Activated CD4-positive, alpha-beta T cell treated with anti-CD3 and anti-CD28 coated beads, Interleukin-2, amount 10 ng/mL, durations not matched to agents 24 days and 14 days (primary cell): ENCODE results near the gene PPP4R2. TPM values are rescaled to one million over a fixed set of nuclear protein-coding genes. Genes with fewer than 3 reads are reported as not detected.

Experiments used
- DNase-seq: peaks from one replicate; pipeline ENCODE4 v3.0.0; 2022
- H3K27ac Mint-ChIP-seq: one replicate; pipeline ENCODE4 v1.8.0; 2022; ENCODE audit warnings: mild to moderate bottlenecking, mixed read lengths
- H3K27me3 Mint-ChIP-seq: one replicate; pipeline ENCODE4 v1.8.0; 2022; ENCODE audit warnings: mixed read lengths
- H3K36me3 Mint-ChIP-seq: one replicate; pipeline ENCODE4 v1.8.0; 2022; ENCODE audit warnings: low read depth, mild to moderate bottlenecking, mixed read lengths
- H3K4me1 Mint-ChIP-seq: one replicate; pipeline ENCODE4 v1.8.0; 2021; ENCODE audit warnings: mixed read lengths
- H3K4me3 Mint-ChIP-seq: one replicate; pipeline ENCODE4 v1.8.0; 2022; ENCODE audit warnings: mild to moderate bottlenecking, moderate library complexity, mixed read lengths
- H3K9me3 Mint-ChIP-seq: one replicate; pipeline ENCODE4 v1.8.0; 2021; ENCODE audit warnings: mixed read lengths
- intact Hi-C: fragments of 100-400 bp; cut with micrococcal nuclease; formaldehyde crosslinking; loops from one replicate; pipeline ENCODE4 v1.15.1; 2023
- total RNA-seq: library from RNA; stranded (reverse); gene quantifications from 2 replicates; pipeline ENCODE4 v1.2.3, GENCODE V29; 2022

Gene PPP4R2
- total RNA-seq, 1 donor from 2014 or later: 105 TPM

DNA sequence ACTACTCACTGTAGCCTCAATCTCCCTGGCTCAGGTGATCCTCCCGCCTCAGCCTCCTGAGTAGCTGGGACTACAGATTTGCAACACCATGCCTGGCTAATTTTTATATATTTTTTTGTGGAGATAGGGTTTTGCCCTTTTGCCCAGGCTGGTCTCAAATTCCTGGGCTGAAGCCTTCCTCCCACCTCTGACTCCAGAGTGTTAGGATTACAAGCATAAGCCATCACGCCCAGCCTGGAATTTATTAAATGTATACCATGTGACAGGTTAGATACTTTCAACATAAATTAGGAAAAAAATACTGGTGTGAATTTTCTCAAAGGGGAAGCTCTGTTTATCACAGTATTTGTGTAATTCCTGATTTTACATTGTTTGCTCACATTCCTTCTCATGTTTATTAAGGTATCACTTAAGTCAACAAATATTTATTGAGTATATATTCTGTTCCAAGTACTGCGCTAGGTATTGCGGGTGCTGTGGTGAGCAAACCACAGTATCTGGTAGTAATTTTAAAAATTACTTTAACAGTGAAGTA is 24.8 kb downstream of the PPP4R2 start:
- no peak for DNase-seq
- intact Hi-C loops: no loop called here
- H3K27me3 Mint-ChIP-seq: no peaks in the 10 kb centered on the region
- H3K36me3 Mint-ChIP-seq: peaks cover 14% of the 10 kb centered on the region
- no peak overlapping the region for H3K27ac Mint-ChIP-seq
- H3K4me3 Mint-ChIP-seq: no peak overlapping the region
- peaks cover 32% of the 10 kb centered on the region for H3K4me1 Mint-ChIP-seq
- H3K9me3 Mint-ChIP-seq: no peaks in the 10 kb centered on the region

DNA sequence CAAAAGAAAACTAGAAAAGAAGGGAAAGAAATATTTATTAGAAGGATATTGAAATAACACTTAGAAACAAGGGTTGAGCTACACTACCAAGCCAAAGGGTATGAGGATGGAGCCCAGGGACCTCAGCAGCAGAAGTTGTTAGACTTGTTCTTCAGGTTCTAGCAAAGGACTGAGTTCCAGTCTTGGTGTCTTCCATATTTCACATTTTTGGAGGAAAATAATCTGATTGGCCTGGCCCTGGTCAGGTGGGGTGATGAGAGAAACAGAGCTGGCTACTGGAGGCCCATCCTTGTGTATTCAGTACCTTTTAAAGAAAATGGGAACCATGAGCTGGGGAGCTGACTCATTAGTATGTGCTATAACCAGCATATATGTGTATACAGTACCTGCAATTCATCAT is 28.2 kb downstream of the PPP4R2 start:
- H3K4me3 Mint-ChIP-seq: no peak overlapping the region
- no peaks in the 10 kb centered on the region for H3K9me3 Mint-ChIP-seq
- no peak for DNase-seq
- H3K4me1 Mint-ChIP-seq: peaks cover 39% of the 10 kb centered on the region
- H3K36me3 Mint-ChIP-seq: peaks cover 20% of the 10 kb centered on the region
- intact Hi-C loops: no loop called here
- no peak overlapping the region for H3K27ac Mint-ChIP-seq
- no peaks in the 10 kb centered on the region for H3K27me3 Mint-ChIP-seq

DNA sequence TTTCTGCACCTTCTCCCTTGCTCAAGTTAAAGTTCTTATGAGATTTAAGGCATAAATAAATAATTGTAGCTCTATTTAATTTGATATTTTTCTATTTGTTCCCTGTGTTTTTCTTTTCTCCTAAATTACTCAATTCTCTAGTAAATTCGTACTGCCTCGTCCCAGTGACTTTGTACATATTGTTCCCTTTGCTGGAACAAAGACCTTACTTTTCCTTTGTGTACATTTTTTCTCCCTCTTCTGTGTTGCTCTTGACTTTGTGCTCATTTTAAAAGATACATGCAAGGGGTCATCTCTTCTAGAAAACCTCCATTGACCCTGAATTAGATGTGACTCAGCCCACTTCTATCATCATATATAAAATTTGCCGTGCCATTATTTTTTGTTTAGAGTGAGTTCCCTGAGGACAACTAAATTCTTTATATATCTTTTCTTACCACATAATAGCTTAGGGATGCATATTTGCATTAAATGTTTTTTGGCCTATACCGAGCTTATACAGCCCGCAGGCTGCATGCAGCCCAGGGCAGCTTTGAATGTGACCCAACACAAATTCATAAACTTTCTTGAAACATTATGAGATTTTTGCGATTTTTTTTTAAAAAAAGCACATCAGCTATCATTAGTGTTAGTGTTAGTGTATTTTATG is 29.6 kb downstream of the PPP4R2 start:
- Mint-ChIP-seq H3K27ac (no peak overlapping the region), H3K4me1 (peaks cover 39% of the 10 kb centered on the region), H3K36me3 (peaks cover 22% of the 10 kb centered on the region), H3K4me3 (no peak overlapping the region), H3K9me3 (no peaks in the 10 kb centered on the region), H3K27me3 (no peaks in the 10 kb centered on the region)
- intact Hi-C loops: no loop called here
- no peak for DNase-seq

DNA sequence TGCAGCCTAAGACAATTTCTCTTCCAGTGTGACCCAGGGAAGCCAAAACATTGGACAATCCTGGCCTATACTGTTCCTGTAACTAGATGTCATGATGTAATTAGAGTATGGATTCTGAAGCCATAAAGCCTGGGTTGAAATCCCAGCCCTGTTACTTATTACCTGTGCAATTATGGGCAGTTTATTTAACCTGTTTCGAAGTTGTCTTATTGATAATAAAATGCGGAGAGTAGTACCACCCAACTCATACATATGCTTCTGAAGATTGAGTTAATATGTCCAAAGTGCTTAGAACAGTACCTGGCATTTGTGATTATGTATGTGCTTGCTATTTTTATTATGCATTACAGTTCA is 30.1 kb downstream of the PPP4R2 start:
- Mint-ChIP-seq H3K27ac (no peak overlapping the region), H3K4me1 (peaks cover 39% of the 10 kb centered on the region), H3K9me3 (no peaks in the 10 kb centered on the region), H3K27me3 (no peaks in the 10 kb centered on the region), H3K36me3 (peaks cover 22% of the 10 kb centered on the region), H3K4me3 (no peak overlapping the region)
- intact Hi-C loops: no loop called here
- DNase-seq: no peak

DNA sequence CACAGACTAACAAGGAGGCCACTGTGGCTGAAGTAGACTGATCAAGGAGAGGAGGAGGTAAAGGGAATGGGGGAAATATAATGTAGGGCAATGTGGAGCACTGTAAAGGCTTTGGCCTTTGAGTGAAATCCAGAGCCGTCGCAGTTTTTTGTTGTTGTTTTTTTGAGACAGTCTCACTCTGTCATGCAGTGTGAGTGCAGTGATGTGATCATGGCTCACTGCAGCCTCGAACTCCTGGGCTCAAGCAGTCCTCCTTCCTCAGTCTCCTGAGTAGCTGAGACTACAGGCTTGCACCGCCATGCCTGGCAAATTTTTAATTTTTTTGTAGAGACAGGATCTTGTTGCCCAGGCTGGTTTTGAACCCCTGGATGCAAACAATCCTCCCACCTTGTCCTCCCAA is 32.2 kb downstream of the PPP4R2 start:
- H3K36me3 Mint-ChIP-seq: peaks cover 26% of the 10 kb centered on the region
- intact Hi-C loops: loop anchor here (1.0 to 2.0 kb wide), 6 partner anchors 8 to 1305 kb away; no protein-coding TSS in a partner anchor
- H3K27me3 Mint-ChIP-seq: no peaks in the 10 kb centered on the region
- H3K9me3 Mint-ChIP-seq: no peaks in the 10 kb centered on the region
- H3K4me3 Mint-ChIP-seq: peak overlapping the region; percentile 15
- peak overlapping the region; percentile 49 for H3K27ac Mint-ChIP-seq
- no peak for DNase-seq
- peaks cover 47% of the 10 kb centered on the region for H3K4me1 Mint-ChIP-seq

DNA sequence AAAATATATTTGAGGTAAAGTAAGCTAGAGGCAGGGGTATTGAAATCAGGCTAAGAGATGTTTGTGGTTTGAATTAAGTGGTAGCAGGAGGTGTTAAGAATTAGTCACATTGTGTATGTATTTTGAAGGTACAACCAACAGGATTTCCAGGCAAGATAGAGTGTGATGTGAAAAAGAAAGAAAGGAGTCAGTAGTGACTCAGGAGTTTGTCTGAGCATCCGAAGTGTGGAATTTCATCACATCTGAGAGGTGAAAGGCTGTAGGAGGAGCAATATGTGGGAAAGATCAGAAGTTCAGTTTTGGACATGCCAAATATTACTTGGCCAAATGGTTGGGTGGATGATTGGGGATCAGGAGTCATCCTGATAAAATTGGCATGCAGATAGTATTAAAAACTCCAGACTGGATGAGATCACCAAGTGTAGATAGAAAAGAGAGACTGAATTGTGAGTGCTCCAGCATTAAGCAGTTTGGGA is 32.7 kb downstream of the PPP4R2 start:
- no peaks in the 10 kb centered on the region for H3K27me3 Mint-ChIP-seq
- peaks cover 28% of the 10 kb centered on the region for H3K36me3 Mint-ChIP-seq
- no peak for DNase-seq
- H3K27ac Mint-ChIP-seq: peak overlapping the region; percentile 49
- intact Hi-C loops: loop anchor here (1.0 to 2.0 kb wide), 6 partner anchors 8 to 1305 kb away; no protein-coding TSS in a partner anchor
- peaks cover 50% of the 10 kb centered on the region for H3K4me1 Mint-ChIP-seq
- H3K4me3 Mint-ChIP-seq: peak overlapping the region; percentile 5
- H3K9me3 Mint-ChIP-seq: no peaks in the 10 kb centered on the region

DNA sequence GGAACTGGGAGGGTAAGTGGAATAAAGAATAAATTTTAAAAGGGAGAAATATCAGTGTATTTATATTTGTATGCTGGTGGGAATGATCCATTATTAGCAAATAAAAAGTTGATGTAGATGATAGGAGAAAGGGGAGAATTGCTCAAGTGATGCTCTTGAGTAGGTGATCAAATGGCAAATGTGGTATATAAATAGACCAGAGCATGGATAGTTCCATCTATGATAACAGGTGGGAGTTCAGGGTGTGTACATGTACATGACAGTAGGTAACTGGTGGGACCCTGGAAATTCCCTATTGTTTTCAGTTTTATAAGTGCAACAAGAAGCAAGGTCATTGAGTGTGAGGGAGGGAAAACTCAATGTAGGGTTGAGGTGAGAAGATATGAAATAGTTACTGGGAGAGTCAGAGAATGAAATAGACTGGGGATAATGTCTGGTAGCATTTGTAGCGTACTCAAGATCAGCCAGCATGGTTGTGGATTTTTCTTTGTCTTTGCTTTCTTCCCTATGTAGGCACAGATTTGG is 33.5 kb downstream of the PPP4R2 start:
- Mint-ChIP-seq H3K36me3 (peaks cover 35% of the 10 kb centered on the region), H3K4me1 (peaks cover 50% of the 10 kb centered on the region), H3K9me3 (no peaks in the 10 kb centered on the region), H3K4me3 (no peak overlapping the region), H3K27me3 (no peaks in the 10 kb centered on the region), H3K27ac (peak overlapping the region; percentile 49)
- intact Hi-C loops: no loop called here
- DNase-seq: no peak

DNA sequence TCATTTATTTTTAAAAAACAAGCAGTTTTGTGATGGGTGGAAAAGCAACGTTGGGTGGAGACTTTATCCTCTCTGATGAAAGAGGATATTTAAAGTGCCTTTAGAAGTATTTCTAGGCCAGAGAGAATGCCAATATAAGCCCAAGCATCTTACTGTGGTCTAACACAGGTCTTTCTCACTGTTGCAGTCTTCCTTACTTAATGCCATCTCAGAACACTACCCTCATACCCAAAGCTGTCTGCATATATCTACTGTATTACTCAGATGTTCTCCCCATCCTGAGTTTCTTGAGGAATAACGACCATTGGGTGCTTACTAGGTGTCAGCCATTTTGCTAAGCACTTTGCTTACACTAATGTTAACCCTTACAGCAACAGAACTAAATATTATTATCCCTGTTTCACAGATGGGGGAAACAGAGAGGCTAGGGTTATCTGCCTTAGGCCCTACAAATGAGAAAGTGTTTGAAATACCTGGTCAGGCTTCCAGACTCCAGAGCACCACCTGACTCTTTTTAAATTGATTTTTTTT is 35.0 kb downstream of the PPP4R2 start:
- peaks cover 48% of the 10 kb centered on the region for H3K4me1 Mint-ChIP-seq
- DNase-seq: no peak
- no peak overlapping the region for H3K4me3 Mint-ChIP-seq
- peaks cover 38% of the 10 kb centered on the region for H3K36me3 Mint-ChIP-seq
- intact Hi-C loops: no loop called here
- H3K27ac Mint-ChIP-seq: no peak overlapping the region
- H3K27me3 Mint-ChIP-seq: no peaks in the 10 kb centered on the region
- H3K9me3 Mint-ChIP-seq: no peaks in the 10 kb centered on the region

DNA sequence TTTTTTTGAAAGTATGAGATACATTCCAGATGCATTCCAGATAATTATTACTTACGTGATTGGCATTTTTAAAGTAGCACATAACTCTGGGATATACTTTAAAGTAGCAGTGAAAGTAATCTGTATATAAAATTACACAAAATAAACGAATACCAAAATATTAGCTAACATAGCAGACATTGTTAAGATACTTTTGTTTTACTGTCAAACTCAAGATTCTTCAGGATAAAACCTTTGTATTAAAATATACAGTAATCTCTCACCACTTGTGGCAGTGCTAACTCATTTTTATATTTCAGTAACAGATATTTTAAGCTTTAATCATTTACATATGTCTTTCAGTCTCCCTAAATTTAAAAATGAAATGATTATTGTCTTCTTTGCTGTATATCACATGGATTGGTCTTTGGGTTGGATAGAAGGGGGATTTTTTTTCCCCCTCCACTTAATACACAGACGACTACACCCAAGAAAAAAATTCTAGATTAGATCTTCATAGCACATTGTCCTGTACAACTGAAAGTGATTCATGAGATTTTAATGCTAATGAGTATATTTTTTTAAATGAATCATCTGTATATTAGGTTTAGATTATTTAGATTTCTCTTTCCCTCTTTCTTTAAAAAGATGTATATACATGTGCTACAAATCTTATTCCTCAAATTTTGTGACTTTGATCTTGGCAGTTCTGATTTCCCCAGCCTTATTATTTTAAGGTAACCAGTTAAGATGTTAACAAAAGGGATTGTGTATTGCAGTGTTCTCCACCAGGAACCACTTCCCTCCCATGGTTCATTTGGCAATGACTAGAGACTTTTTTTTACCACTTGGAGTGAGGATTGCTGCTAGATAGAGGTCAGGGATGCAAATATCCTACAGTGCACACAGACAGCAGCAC is 40.3 kb downstream of the PPP4R2 start:
- Mint-ChIP-seq H3K36me3 (peaks cover 28% of the 10 kb centered on the region), H3K9me3 (no peaks in the 10 kb centered on the region)

DNA sequence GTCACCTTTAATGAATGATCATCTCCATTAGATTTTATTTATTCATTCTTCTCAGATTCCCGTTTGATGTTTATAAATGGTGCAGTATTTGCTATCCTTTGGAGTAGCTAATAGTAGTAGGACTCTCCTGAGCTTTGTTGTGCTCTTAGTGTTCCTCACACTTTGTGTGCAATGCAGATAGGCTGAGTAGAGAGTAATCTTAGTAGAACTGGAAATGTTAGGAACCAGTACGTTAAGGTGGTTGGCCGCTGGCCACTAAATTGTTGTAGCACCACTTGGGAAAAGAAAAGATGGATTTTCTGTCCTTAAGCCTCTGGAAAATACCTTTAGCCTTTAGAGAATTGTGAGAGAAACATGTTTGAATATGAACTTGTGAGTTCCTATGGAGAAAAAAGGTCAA is 44.9 kb downstream of the PPP4R2 start:
- Mint-ChIP-seq H3K36me3 (peaks cover 9% of the 10 kb centered on the region), H3K27ac (no peak overlapping the region), H3K27me3 (no peaks in the 10 kb centered on the region), H3K9me3 (no peaks in the 10 kb centered on the region), H3K4me1 (peaks cover 36% of the 10 kb centered on the region), H3K4me3 (no peak overlapping the region)
- intact Hi-C loops: no loop called here
- DNase-seq: no peak

More for the DNA sequence above, 40.3 kb downstream of the PPP4R2 start:
- H3K4me1 Mint-ChIP-seq: peaks cover 38% of the 10 kb centered on the region
- H3K27ac Mint-ChIP-seq: peak overlapping the region; percentile 49
- no peaks in the 10 kb centered on the region for H3K27me3 Mint-ChIP-seq
- H3K4me3 Mint-ChIP-seq: no peak overlapping the region
- intact Hi-C loops: loop anchor here (1.0 kb wide), 1 partner anchor 8 kb away; no protein-coding TSS in a partner anchor
- DNase-seq: no peak

DNA sequence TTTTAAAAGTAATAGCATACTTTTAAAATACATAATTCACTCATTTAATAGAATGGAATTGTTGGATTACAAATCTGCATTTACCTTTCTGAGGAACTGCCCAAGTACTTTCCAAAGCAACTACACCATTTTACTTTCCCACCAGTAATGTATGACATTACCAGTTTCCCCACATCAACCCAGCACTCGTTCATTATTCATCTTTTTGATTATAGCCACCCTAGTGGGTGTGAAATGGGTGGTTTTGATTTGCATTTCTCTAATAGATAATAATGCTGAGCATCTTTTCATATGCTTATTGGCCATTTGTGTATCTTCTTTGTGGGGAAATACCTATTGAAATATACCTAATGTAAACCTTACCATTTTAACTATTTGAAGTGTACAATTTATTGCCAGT is 46.8 kb downstream of the PPP4R2 start:
- no peak for DNase-seq
- Mint-ChIP-seq H3K27ac (no peak overlapping the region), H3K36me3 (peaks cover 5% of the 10 kb centered on the region), H3K9me3 (no peaks in the 10 kb centered on the region), H3K4me3 (no peak overlapping the region), H3K27me3 (no peaks in the 10 kb centered on the region), H3K4me1 (peaks cover 28% of the 10 kb centered on the region)
- intact Hi-C loops: no loop called here

DNA sequence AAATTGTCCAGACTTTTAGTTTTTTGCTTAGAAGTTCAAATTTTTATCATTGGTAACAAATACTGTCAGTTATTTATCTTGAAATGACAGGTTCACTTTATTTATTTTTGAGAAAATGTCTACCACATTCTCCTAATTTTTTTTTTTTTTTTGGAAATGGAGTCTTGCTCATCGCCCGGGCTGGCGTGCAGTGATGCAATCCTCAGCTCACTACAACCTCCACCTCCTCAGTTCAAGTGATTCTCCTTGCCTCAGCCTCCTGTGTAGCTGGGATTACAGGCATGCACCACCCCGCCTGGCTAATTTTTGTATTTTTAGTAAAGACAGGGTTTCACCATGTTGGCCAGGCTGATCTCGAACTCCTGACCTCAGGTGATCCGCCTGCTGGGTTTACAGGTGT is 48.8 kb downstream of the PPP4R2 start:
- H3K36me3 Mint-ChIP-seq: peaks cover 10% of the 10 kb centered on the region
- no peak for DNase-seq

DNA sequence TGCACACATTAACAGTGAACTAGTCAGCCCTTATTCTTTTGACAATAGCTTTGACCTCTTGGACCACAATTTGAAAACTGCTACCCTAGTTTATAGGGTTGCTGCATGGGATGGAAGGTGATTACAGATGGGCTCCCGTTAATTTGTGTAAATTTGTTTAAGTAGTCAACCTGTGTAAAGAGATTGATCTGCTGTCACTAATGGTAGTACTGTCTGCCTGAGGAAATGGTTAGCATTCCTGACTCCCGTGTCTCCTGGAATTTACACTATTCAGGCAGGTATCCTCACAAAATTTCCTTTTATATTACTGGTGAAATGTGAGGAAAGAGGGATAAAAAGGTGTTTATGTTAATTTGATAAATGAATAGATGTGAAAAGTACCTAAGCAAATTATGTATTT is 49.6 kb downstream of the PPP4R2 start:
- Mint-ChIP-seq H3K27ac (no peak overlapping the region), H3K9me3 (no peaks in the 10 kb centered on the region), H3K4me3 (no peak overlapping the region), H3K4me1 (peaks cover 25% of the 10 kb centered on the region), H3K36me3 (peaks cover 10% of the 10 kb centered on the region), H3K27me3 (no peaks in the 10 kb centered on the region)
- intact Hi-C loops: no loop called here
- DNase-seq: no peak

More for the DNA sequence above, 48.8 kb downstream of the PPP4R2 start:
- Mint-ChIP-seq H3K27me3 (no peaks in the 10 kb centered on the region), H3K4me3 (no peak overlapping the region), H3K9me3 (no peaks in the 10 kb centered on the region), H3K4me1 (peaks cover 28% of the 10 kb centered on the region), H3K27ac (no peak overlapping the region)
- intact Hi-C loops: loop anchor here (2.0 kb wide), 1 partner anchor 17 kb away; no protein-coding TSS in a partner anchor
